H1 (cell line): Measurements from ENCODE around the gene NRL. TPM values are rescaled to one million over a fixed set of nuclear protein-coding genes. Genes with fewer than 3 reads are reported as not detected.

Experiments
- polyA plus RNA-seq, 7 experiments: library from polyadenylated mRNA; depleted of rRNA in 3 of 7; stranded (reverse) in 5 of 7; unstranded in 2 of 7; fragments of >200 nt in 5 of 7; fragments of 200-250 nt in 2 of 7; gene quantifications; 1 replicate in 5 of 7; 2 replicates in 1 of 7; 4 replicates in 1 of 7; pipeline versions ENCODE4 v1.2.1 to v1.2.3, GENCODE V29; 2011 to 2013; ENCODE audit warnings: missing spikeins in 2 of 7, mixed read lengths in 2 of 7
- total RNA-seq: library from RNA; stranded (reverse); fragmentation: NEBNext Ultra II Directional; extraction: Animal tissue kit (Norgen Biotek cat#: 25700); gene quantifications from 2 replicates; pipeline ENCODE4 v1.2.1, GENCODE V29; 2021
- TF ChIP-seq, protein P1 (sequence below): fragments of 300-600 bp; sonication (generic); IDR thresholded peaks from 2 replicates; pipeline ENCODE4 v1.7.1; 2012; ENCODE audit warnings: low read length, moderate library complexity, mild to moderate bottlenecking, inconsistent platforms; ENCODE audit not compliant: insufficient replicate concordance

Gene NRL
- total and polyA plus RNA-seq, 2 of the 8 experiments (the other 6 are each of a cell fraction or from before 2014, with no cell fraction given), result 1.1 to 2.2 TPM

DNA sequence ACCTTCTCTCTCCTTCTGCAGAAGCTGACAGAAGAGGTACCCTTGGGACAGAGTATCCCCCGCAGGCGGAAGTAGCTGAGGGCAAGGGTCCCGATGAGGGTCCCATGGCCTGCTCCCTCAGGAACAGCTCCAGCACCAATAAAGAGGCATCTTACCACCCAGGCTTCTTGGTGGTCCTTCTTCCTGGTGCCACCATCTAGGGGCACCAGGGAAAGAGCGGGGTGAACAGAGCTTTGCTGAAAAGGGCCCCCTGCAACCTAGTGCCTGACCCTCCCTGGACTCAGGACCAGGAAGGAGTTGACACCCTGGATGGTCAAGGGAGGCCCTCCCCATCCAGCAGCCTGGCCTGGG, 45.7 kb upstream of the NRL start (continued):
- TF ChIP-seq, protein P1, sequence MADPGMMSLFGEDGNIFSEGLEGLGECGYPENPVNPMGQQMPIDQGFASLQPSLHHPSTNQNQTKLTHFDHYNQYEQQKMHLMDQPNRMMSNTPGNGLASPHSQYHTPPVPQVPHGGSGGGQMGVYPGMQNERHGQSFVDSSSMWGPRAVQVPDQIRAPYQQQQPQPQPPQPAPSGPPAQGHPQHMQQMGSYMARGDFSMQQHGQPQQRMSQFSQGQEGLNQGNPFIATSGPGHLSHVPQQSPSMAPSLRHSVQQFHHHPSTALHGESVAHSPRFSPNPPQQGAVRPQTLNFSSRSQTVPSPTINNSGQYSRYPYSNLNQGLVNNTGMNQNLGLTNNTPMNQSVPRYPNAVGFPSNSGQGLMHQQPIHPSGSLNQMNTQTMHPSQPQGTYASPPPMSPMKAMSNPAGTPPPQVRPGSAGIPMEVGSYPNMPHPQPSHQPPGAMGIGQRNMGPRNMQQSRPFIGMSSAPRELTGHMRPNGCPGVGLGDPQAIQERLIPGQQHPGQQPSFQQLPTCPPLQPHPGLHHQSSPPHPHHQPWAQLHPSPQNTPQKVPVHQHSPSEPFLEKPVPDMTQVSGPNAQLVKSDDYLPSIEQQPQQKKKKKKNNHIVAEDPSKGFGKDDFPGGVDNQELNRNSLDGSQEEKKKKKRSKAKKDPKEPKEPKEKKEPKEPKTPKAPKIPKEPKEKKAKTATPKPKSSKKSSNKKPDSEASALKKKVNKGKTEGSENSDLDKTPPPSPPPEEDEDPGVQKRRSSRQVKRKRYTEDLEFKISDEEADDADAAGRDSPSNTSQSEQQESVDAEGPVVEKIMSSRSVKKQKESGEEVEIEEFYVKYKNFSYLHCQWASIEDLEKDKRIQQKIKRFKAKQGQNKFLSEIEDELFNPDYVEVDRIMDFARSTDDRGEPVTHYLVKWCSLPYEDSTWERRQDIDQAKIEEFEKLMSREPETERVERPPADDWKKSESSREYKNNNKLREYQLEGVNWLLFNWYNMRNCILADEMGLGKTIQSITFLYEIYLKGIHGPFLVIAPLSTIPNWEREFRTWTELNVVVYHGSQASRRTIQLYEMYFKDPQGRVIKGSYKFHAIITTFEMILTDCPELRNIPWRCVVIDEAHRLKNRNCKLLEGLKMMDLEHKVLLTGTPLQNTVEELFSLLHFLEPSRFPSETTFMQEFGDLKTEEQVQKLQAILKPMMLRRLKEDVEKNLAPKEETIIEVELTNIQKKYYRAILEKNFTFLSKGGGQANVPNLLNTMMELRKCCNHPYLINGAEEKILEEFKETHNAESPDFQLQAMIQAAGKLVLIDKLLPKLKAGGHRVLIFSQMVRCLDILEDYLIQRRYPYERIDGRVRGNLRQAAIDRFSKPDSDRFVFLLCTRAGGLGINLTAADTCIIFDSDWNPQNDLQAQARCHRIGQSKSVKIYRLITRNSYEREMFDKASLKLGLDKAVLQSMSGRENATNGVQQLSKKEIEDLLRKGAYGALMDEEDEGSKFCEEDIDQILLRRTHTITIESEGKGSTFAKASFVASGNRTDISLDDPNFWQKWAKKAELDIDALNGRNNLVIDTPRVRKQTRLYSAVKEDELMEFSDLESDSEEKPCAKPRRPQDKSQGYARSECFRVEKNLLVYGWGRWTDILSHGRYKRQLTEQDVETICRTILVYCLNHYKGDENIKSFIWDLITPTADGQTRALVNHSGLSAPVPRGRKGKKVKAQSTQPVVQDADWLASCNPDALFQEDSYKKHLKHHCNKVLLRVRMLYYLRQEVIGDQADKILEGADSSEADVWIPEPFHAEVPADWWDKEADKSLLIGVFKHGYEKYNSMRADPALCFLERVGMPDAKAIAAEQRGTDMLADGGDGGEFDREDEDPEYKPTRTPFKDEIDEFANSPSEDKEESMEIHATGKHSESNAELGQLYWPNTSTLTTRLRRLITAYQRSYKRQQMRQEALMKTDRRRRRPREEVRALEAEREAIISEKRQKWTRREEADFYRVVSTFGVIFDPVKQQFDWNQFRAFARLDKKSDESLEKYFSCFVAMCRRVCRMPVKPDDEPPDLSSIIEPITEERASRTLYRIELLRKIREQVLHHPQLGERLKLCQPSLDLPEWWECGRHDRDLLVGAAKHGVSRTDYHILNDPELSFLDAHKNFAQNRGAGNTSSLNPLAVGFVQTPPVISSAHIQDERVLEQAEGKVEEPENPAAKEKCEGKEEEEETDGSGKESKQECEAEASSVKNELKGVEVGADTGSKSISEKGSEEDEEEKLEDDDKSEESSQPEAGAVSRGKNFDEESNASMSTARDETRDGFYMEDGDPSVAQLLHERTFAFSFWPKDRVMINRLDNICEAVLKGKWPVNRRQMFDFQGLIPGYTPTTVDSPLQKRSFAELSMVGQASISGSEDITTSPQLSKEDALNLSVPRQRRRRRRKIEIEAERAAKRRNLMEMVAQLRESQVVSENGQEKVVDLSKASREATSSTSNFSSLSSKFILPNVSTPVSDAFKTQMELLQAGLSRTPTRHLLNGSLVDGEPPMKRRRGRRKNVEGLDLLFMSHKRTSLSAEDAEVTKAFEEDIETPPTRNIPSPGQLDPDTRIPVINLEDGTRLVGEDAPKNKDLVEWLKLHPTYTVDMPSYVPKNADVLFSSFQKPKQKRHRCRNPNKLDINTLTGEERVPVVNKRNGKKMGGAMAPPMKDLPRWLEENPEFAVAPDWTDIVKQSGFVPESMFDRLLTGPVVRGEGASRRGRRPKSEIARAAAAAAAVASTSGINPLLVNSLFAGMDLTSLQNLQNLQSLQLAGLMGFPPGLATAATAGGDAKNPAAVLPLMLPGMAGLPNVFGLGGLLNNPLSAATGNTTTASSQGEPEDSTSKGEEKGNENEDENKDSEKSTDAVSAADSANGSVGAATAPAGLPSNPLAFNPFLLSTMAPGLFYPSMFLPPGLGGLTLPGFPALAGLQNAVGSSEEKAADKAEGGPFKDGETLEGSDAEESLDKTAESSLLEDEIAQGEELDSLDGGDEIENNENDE, result no peak
